Astrocyte (in vitro differentiated cells and primary cell): ENCODE measurements around the gene POLR3G. TPM values are rescaled to one million over a fixed set of nuclear protein-coding genes. Genes with fewer than 3 reads are reported as not detected.

Experiments
- DNase-seq: peaks from one replicate; pipeline ENCODE4 v3.0.0-alpha.2; 2010; ENCODE audit warnings: low read depth
- FAIRE-seq: peaks from 2 replicates; lab custom pipeline; 2011; peaks lifted over from hg19 to GRCh38; lab: Jason Lieb, UNC
- H2AFZ ChIP-seq: 2 replicates; pipeline ENCODE4 v1.6.0; 2012; ENCODE audit warnings: low read depth, low read length, inconsistent platforms
- H3K27ac ChIP-seq: 2 replicates; pipeline ENCODE4 v1.5.1; 2011; ENCODE audit warnings: low read depth, low read length, inconsistent platforms
- H3K27me3 ChIP-seq: 2 replicates; pipeline ENCODE4 v1.6.0; 2011; ENCODE audit warnings: low read length, inconsistent platforms; ENCODE audit not compliant: insufficient read depth
- H3K36me3 ChIP-seq: 2 replicates; pipeline ENCODE4 v1.5.1; 2011; ENCODE audit warnings: low read length, inconsistent platforms; ENCODE audit not compliant: insufficient read depth
- H3K4me1 ChIP-seq: 2 replicates; pipeline ENCODE4 v1.5.1; 2011; ENCODE audit warnings: low read length, inconsistent platforms; ENCODE audit not compliant: insufficient read depth
- H3K4me2 ChIP-seq: 2 replicates; pipeline ENCODE4 v1.6.0; 2012; ENCODE audit warnings: low read length, inconsistent platforms
- H3K4me3 ChIP-seq: 2 replicates; pipeline ENCODE4 v1.5.1; 2011; ENCODE audit warnings: low read depth, mild to moderate bottlenecking, low read length, inconsistent platforms; ENCODE audit not compliant: insufficient read depth
- H3K79me2 ChIP-seq: 2 replicates; pipeline ENCODE4 v1.6.0; 2012; ENCODE audit warnings: mild to moderate bottlenecking, low read length, inconsistent platforms; ENCODE audit not compliant: insufficient read depth
- H3K9ac ChIP-seq: 2 replicates; pipeline ENCODE4 v1.6.0; 2012; ENCODE audit warnings: mild to moderate bottlenecking, low read length, inconsistent platforms
- H3K9me3 ChIP-seq: 2 replicates; pipeline ENCODE4 v1.5.1; 2012; ENCODE audit warnings: low read depth, mild to moderate bottlenecking, low read length, inconsistent platforms; ENCODE audit not compliant: insufficient read depth
- H4K20me1 ChIP-seq: 2 replicates; pipeline ENCODE4 v1.6.0; 2012; ENCODE audit warnings: low read length, inconsistent platforms; ENCODE audit not compliant: insufficient read depth
- H3K27ac Mint-ChIP-seq: one replicate; pipeline ENCODE4 v1.8.0; 2021; ENCODE audit warnings: mild to moderate bottlenecking, mixed read lengths; ENCODE audit not compliant: unreplicated experiment
- H3K27me3 Mint-ChIP-seq: one replicate; pipeline ENCODE4 v1.8.0; 2021; ENCODE audit warnings: low read depth, mixed read lengths; ENCODE audit not compliant: unreplicated experiment
- H3K36me3 Mint-ChIP-seq: one replicate; pipeline ENCODE4 v1.8.0; 2021; ENCODE audit warnings: low read depth, mixed read lengths; ENCODE audit not compliant: unreplicated experiment
- H3K4me1 Mint-ChIP-seq: one replicate; pipeline ENCODE4 v1.8.0; 2021; ENCODE audit warnings: low read depth, mixed read lengths; ENCODE audit not compliant: unreplicated experiment
- H3K4me3 Mint-ChIP-seq: one replicate; pipeline ENCODE4 v1.8.0; 2021; ENCODE audit warnings: mild to moderate bottlenecking, moderate library complexity, mixed read lengths; ENCODE audit not compliant: unreplicated experiment
- H3K9me3 Mint-ChIP-seq: one replicate; pipeline ENCODE4 v1.8.0; 2021; ENCODE audit warnings: mild to moderate bottlenecking, mixed read lengths; ENCODE audit not compliant: unreplicated experiment
- EZH2 ChIP-seq: IDR thresholded peaks from 2 replicates; pipeline ENCODE4 v1.6.1; 2012; ENCODE audit warnings: mild to moderate bottlenecking, low read length, inconsistent platforms; ENCODE audit not compliant: insufficient read depth
- total RNA-seq: library from RNA; stranded (reverse); gene quantifications from 2 replicates; pipeline ENCODE4 v1.2.1, GENCODE V29; 2021
- TF ChIP-seq, protein P1 (sequence below): IDR thresholded peaks from 2 replicates; pipeline ENCODE4 v1.5.1; 2011; ENCODE audit warnings: low read depth, mild to moderate bottlenecking, inconsistent platforms, low read length, moderate library complexity; ENCODE audit not compliant: insufficient read depth

POLR3G gene
- total RNA-seq, 1 donor from 2014 or later: 6.3 TPM

DNA sequence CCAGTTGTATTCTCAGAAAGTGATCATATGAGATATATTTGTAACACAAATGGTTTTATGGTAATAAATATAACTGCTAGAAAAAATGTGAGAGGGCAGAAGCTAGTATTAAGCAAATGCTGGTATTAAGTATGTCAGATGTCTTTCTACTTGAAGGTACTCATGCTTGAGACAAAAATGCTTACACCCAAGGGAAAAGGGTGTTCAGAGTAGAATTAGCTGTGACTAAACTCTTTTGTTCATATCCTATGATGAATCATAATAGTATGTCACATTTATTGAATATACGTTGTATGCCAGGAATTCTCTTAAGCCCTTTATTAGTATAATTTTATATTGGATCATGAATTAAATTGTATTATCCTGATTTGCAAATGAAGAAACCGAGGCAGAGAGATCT, 86.1 kb downstream of the POLR3G start:
- Histone ChIP-seq H4K20me1 (no peaks in the 10 kb centered on the region), H3K36me3 (no peaks in the 10 kb centered on the region), H3K27me3 (peaks cover 22% of the 10 kb centered on the region), H3K27ac (no peak overlapping the region), H3K79me2 (no peaks in the 10 kb centered on the region), H2AFZ (no peak overlapping the region), H3K9me3 (no peaks in the 10 kb centered on the region), H3K4me3 (no peak overlapping the region), H3K9ac (no peak overlapping the region), H3K4me2 (no peak overlapping the region), H3K4me1 (no peaks in the 10 kb centered on the region)
- DNase-seq (no peak), FAIRE-seq (no peak)
- Mint-ChIP-seq H3K4me1 (no peaks in the 10 kb centered on the region), H3K4me3 (no peak overlapping the region), H3K27ac (no peak overlapping the region), H3K9me3 (no peaks in the 10 kb centered on the region), H3K36me3 (no peaks in the 10 kb centered on the region), H3K27me3 (peaks cover 12% of the 10 kb centered on the region)
- TF ChIP-seq, protein P1, sequence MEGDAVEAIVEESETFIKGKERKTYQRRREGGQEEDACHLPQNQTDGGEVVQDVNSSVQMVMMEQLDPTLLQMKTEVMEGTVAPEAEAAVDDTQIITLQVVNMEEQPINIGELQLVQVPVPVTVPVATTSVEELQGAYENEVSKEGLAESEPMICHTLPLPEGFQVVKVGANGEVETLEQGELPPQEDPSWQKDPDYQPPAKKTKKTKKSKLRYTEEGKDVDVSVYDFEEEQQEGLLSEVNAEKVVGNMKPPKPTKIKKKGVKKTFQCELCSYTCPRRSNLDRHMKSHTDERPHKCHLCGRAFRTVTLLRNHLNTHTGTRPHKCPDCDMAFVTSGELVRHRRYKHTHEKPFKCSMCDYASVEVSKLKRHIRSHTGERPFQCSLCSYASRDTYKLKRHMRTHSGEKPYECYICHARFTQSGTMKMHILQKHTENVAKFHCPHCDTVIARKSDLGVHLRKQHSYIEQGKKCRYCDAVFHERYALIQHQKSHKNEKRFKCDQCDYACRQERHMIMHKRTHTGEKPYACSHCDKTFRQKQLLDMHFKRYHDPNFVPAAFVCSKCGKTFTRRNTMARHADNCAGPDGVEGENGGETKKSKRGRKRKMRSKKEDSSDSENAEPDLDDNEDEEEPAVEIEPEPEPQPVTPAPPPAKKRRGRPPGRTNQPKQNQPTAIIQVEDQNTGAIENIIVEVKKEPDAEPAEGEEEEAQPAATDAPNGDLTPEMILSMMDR: no peak
- no peak for TF ChIP-seq EZH2

DNA sequence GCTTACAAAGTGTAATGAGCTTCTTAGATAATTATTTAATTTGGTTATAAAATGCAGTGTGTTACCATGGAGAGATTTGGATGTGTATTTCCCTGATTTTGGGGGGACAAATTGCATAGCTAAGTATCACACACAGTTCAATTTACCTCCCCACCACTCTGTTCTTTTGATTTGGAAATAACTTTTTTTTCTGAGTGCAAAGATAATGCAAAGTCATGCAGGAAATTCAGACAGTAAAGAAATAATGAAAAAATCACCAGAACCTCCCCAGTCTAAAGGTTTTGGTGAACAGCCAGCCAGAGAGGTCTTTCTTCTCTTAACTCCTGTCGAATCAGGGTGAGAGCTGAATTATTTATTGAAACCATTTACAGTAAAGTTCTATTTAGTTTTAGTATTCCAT, 87.1 kb downstream of the POLR3G start:
- TF ChIP-seq, protein P1: no peak
- TF ChIP-seq EZH2: no peak
- peaks cover 9% of the 10 kb centered on the region for H3K27me3 Mint-ChIP-seq
- Histone ChIP-seq H2AFZ (no peak overlapping the region), H3K4me2 (no peak overlapping the region), H3K36me3 (no peaks in the 10 kb centered on the region), H3K9ac (no peak overlapping the region), H3K27me3 (peaks cover 18% of the 10 kb centered on the region), H3K9me3 (no peaks in the 10 kb centered on the region), H3K27ac (no peak overlapping the region), H3K79me2 (no peaks in the 10 kb centered on the region), H4K20me1 (no peaks in the 10 kb centered on the region), H3K4me1 (no peaks in the 10 kb centered on the region), H3K4me3 (no peak overlapping the region)
- FAIRE-seq (no peak), DNase-seq (no peak)
- H3K36me3 Mint-ChIP-seq: no peaks in the 10 kb centered on the region
- H3K4me3 Mint-ChIP-seq: no peak overlapping the region
- no peak overlapping the region for H3K27ac Mint-ChIP-seq
- H3K4me1 Mint-ChIP-seq: no peaks in the 10 kb centered on the region
- no peaks in the 10 kb centered on the region for H3K9me3 Mint-ChIP-seq

DNA sequence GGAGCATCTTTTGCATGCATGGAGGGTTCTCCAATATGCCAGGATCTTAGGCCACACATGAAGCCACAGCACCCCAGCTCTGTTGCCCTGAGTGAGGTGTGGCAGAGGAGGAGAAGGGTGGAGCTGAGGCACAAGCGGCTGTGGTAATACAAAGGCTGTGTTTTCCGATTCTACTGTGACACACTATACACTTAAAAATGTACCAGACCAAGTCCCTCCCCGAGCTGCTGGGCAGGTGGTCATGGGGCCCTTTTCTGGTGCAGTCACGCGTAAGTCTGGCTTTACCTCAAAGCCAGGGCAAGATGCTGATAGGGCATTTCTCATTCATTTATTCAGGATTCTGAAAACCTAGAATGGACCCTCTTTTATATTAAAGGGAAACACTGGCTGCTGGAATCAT, 87.7 kb downstream of the POLR3G start:
- H3K4me3 ChIP-seq: no peak overlapping the region
- FAIRE-seq (no peak), DNase-seq (no peak)
- peaks cover 5% of the 10 kb centered on the region for H3K27me3 Mint-ChIP-seq
- TF ChIP-seq EZH2: no peak
- TF ChIP-seq, protein P1: no peak
- no peaks in the 10 kb centered on the region for H4K20me1 ChIP-seq
- no peaks in the 10 kb centered on the region for H3K79me2 ChIP-seq
- H3K4me3 Mint-ChIP-seq: no peak overlapping the region
- H3K9me3 Mint-ChIP-seq: no peaks in the 10 kb centered on the region
- H3K27me3 ChIP-seq: peaks cover 12% of the 10 kb centered on the region
- no peak overlapping the region for H3K27ac ChIP-seq
- H3K4me1 ChIP-seq: no peaks in the 10 kb centered on the region
- H3K36me3 ChIP-seq: no peaks in the 10 kb centered on the region
- H3K4me2 ChIP-seq: no peak overlapping the region
- H3K36me3 Mint-ChIP-seq: no peaks in the 10 kb centered on the region
- H3K27ac Mint-ChIP-seq: no peak overlapping the region
- no peak overlapping the region for H3K9ac ChIP-seq
- no peaks in the 10 kb centered on the region for H3K9me3 ChIP-seq
- H2AFZ ChIP-seq: peak overlapping the region; percentile 49
- H3K4me1 Mint-ChIP-seq: no peaks in the 10 kb centered on the region
